ENCODE results near the gene ITPR2.
A peak's percentile ranks its signal among the peaks of the same experiment; 100 is the strongest.
"Not testable (repeated sequence)": the region's sequence is repeated elsewhere in the genome, so short reads cannot be mapped to it uniquely, and the experiment has no call there.

ITPR2 gene

DNA sequence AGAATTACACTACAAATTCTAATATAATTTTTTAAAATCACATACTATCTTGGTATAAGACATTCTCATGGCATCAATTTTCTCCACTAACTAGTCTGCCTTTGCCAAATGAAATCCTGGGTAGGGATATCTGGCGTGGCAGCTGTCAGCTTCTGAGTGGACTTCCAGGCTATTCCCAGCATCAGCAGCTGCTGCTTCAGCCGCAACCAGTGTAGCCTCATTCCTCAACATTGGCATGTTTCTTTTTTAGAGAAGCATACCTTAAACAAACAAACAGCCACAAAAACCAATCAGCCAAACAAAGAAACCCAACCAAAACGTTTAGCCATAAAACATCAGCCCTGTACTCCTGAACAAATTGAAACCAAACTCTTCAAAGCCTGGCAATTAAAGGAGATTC lies 401.8 kb downstream of the ITPR2 start:
- DNase-seq: no peak

DNA sequence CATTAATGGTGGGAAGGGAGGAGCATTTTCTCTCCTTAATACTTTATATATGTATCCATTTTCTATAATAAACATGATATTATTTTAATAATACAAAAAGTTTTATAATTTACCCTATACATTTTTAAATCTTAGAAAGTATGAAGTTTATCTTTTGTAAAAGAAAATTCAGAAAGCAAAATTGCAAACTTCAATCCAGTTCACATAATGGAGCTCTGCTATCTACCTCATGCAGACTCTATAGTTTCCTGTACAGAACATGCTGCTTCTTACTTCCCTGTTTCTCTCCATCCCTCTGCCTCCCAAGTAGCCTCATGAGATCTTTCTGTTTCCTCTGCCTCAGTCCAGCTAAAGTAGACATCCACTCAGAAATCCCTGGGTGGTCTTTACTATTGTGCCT lies 402.4 kb downstream of the ITPR2 start:
- not testable (repeated sequence) for DNase-seq

DNA sequence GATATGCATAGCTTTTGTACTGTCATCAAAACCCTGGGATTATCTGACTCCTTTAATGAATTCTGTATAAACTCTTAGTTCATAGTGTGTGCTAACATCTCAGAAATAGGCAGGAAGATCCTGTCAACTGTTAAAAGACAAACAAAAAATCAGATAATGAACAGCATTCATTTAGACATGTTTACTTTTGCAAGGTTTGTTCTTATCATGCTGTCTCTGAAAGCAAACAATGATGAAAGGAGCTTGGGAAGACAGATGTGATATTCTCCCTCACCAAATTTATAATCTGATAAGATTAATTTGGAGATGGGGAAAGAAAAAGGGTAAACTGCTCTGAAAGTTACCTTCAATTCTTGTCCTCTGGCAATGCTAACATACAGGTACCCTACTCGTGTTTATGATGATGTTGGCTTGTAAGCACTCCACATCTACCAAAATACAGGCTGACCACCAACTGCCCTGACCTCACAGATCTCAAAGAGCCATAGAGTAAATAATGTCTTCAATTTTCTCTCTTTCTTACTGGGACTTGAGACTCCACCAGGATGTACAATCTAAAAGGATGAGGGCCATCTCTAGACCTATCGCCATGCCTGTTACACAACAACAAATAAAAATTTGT lies 403.8 kb downstream of the ITPR2 start:
- peak; percentile 71 for DNase-seq

DNA sequence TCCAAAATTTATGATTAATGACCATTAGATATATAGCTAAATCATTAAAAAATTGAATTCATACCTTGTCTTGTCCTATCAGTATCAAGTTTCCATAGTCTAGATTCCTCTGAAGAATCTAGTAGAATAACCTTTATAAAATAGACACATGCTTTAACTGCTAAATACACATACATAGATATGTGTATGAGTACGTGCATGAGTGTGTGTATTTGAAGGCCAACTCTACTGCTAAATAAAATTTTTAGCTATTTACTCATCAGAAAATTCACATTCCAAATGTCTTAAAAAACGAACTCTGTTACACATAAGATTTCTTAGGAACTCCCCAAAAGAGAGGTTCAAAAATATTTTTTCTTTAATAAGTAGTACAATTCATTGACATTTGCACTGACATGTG lies 404.6 kb downstream of the ITPR2 start:
- no peak for DNase-seq

DNA sequence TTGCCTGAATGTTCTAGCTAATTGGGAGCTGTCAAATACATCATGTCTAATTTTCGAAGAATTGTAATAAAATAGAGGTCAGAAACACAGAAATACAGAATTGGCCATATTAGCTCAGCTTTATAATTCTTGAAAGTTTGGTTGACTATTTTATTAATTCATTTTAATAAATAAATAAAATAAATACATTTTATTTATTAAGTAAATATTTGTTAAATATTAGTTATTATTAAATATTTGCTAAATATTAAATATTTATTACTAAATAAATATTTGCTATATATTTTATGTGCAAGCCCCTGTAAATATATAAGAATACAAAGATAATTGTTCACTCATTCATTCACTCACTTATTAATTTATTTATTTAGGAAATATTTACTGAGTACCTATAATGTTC lies 406.3 kb downstream of the ITPR2 start:
- DNase-seq: no peak

DNA sequence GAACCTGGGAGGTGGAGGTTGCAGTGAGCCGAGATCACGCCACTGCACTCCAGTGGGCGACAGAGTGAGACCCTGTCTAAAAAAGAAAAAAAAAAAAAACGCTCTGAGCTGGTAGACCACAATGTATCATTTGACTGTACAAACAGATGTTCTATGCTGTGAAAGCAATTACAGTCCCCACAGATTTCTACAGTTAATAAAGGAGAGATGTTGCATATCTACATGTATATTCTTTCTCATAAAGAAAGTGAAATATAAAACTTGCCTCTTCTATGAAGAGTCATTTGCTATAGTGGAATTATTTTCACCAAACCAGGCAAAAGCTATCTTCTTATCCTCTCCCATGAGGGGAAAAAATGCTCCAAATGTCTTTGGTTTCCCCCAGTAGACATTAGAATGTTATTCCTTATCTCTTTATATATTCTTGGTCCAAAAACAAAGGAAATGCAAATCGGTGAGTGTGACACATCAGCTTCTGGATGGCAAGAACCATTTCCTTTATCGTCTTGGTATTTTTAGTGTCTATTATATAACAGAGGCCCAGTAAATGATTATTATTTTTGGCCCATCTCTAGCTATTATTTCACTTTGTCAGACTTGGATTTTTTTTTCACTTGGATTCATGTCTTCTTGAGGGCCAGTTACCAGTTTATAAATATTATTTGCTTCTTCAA lies 407.3 kb downstream of the ITPR2 start:
- DNase-seq: no peak

DNA sequence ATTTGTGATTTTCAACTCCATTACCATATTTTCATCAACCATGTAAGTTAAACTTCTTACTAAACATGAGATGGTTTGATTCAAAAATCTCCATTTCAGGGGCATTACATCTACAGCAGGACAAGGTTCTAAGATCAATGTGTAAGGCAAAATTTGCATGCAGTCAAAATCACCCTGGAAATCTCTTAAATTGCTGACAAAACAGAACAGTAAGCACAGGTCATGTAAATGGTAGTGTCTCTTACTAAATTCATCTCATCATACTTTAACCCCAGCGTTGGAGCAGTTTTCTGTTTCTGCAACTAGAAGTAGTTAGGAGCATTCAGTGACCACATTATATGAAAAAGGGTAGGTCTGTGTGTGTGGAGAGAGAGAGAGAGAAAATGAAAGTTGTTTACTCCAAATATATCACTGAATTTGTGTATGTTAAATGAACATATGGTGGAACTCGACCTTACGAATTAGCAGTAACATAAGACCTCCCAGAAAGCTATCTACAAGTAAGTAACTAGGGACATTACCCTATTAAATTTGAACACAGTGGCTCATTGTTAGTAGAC lies 410.1 kb downstream of the ITPR2 start:
- no peak for DNase-seq

DNA sequence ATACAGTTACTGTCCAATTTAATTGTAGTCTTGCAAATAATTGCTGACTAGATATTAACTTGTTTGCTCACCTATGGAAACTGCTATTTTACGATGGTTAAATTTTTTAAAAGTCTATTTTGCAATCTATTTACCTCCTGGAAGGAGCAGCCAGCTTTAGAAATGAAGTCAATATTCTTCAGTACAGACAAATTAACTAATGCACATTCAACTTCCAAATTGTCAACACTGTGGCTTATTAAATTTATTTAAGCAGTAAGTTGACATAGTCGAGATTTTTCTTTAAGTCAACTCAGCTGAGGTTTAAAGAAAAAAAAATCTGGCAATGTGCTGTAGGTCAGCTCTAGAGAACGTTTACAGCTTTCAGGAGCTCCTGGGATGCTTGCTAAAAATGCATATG lies 416.4 kb downstream of the ITPR2 start:
- DNase-seq: peak; percentile 55

DNA sequence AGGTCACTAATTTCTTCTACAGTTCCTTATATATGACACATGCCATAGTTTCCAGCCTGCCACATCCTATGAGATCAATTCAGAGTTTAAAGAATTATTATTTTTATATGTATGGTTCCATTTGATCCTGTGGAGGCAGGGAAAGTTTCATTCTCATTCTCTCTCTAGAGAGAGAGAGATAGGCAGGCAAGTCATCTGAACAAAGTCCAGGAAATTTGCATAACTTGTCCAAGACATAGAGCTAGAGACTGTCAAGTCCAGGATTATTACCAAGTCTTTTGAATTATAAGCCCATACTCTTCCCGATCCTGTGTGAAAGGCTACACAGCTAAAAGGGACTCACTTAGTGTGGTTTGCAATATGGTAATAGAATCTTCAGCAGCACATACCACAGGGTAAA lies 422.3 kb downstream of the ITPR2 start:
- DNase-seq: no peak

DNA sequence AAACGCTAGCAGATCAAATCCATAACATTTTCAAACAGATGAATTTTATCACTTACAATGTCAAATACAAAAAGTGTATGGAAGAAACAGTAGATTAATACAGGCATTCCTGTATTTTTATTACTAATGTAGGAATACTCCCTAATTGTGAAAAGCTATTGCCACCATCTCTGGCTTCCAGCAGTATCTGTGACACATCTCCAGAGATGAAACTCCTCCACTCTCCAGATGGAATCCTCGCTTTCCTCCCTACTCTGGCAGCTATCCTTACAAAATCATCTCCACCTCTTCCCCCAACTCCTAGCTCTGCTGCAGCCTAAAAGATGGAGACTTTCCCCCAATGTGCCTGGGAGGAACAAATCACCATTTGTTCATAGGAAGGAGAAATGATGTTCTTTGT lies 426.2 kb downstream of the ITPR2 start:
- no peak for DNase-seq

DNA sequence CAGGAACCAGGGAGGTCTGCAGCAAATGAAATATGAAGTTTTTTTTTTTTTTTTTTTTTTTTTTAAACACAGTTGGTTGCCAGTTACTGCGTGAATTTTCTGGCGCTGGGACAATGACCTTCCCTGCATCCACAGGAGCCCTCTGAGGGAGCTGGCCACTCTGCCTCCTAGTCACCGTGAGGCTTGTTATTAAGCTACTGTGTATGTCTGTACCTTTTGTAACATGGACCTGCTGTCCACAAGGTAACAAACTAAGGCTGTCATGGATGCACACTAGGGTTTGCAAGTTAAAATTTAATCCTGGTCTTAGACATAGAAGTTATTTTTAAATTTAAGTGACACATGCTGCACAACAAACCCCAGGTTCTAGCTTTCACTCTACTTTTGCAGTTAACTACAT lies 426.6 kb downstream of the ITPR2 start:
- no peak for DNase-seq

DNA sequence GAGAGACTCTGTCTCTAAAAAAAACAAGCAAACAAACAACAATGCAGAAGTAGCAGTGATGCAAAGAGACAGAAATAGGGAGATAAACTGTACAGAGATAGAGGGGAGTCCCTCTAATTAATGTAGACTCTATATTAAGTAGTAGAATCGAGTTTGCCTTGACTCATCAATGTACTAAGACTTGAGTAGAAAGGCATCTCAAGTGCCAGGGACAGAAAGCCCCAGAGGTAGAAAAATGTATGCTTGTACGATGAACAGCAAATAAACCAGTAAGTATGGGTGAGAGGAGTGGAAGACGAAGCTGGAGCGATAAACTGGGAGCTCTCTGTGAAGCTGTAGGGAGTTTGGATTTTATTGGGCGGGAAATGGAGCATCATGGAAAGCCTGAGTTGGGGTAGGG lies 429.4 kb downstream of the ITPR2 start:
- DNase-seq: no peak

DNA sequence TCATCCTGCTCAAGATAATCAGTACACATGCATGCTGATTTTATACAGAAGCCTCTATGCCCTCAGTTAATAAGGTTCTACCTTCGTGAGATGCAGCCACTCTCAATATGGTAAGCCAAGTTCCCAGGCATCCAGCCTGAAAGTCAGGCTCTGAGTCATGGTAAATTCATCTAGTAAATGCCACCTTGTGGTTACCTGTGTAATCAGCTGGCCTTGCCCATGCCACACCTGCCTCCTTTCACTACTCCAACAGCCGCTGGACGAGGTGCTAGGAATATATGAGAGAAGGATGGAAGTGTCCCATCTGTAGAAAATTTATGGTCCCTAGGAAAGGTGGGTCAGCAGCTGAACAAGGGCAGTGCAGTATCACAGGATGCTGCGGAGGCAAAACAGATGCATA lies 430.3 kb downstream of the ITPR2 start:
- DNase-seq: peak; percentile 53

DNA sequence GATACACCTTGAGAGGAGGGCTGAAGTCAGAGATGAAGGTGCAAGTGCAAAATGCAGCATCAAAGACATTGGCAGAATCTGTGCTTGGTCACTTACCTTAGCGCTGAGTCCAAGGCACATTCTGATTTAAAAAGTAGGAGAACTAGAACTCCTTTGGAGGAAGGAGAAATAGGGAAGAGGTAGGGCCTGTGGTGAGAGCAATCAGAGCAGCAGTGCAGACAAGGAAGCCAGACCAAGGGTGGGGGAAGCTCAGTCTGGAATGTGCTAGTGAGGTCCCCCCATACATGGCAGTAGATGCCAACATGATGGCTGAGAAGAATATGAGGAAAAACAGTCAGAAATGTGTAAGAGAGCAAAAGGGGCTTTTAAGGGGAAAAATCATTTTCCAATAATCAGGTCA lies 431.1 kb downstream of the ITPR2 start:
- no peak for DNase-seq

DNA sequence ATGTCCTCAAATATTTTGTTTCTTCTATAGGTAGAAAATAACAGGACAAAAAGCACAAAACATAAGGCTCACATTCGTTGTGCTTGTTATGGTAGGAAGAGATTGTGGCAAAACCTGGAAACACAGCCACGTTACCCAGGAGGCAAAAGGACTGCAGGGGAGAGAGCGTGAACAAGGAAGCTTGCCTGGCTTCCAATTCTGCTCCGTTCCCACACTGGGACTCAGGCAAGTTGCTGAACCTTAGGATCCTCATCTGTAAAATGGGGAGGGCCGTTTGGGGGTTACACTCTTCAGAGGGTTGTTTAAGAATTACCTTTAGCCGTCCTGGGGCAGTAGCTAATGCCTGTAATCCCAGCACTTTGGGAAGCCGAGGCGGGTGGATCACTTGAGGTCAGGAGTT lies 432.4 kb downstream of the ITPR2 start:
- DNase-seq: no peak

DNA sequence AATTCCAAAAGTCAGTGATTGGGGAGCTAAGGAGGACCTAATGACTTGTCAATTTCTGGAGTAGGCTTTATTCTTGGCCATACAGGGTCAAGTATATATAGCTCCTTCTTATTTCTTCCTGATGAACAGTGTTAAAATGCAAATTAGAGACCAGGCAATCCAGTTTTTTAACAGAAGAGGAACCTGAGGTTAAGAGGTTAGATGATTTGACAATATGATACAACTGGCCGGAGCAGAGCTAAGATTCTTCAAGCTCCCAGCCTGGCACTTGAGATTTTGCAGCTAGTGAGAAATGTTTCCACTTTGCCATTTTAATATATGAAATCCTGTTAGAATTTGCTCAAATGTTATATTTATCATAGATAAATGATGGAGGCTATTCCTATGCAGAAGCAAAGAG lies 433.6 kb downstream of the ITPR2 start:
- no peak for DNase-seq

DNA sequence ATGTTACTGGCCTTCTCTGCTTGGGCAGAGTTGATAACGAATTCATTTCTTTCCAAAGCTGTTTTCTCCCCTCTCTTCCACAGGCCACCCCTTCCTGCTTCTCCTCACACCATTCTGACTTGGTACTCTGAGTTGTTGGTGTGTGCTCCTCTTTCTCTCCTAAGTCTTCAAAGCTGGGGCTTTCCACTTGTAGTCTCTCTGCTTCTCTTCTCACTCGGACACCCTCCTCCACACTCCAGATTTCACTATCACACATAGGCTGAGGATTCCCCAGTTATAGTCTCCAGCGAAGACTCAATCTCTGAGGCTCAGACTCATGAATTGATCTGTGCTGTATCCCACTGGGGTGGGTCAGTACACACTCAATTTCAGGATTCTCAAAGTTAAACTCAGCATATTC lies 436.6 kb downstream of the ITPR2 start:
- no peak for DNase-seq

DNA sequence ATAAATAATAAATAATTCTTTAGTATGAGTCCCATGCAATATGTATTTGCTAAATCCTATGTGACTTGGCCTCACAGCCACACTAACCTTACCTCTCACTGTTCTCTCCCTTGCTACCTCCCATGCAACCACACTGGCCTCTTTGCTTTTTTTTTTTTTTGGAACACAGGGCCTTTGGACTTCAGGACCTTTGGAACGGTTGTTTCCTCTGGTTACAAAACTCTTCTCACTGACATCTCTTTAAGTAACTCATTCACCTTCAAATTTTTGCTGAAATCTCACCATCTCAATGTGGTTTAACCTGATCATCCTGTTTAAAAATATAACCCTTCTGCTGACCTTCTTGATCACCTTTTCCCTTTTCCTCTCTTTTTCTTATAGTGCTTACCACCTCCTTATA lies 443.7 kb downstream of the ITPR2 start:
- DNase-seq: no peak

DNA sequence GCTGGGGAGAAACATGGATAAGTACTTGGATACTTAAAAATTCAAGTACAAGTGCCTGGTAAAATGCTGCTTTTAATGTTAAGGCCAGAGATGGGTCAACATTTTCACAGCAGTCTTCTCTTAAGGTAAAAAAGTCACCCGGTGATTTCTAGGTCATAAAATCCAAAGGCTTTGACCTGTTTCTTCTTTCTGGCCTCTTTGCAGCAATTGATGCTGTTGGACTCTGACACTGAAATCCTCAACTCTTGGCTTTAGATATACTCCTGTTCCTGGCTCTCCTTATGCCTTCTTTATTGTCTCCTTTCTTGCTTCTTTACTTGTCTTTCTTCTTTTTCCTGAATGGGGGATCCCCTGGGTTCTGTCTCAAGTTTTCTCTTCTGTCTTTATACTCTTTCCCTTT lies 448.5 kb downstream of the ITPR2 start:
- no peak for DNase-seq

DNA sequence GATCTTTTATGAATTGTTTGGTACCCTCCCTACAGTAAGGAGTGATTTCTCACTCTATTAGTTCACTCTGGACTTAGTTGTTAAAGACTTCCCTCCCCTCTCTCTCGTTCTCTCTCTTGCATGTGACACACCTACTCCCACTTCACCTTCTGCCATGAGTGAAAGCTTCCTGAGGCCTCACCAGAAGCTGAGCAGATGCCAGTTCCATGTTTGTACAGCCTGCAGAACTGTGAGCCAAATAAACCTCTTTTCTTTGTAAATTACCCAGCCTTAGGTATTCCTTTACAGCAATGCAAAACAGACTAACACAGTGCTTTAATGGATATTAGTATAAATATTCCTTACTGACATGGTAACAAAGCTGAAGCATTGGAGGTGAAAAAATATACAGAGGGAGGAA lies 450.0 kb downstream of the ITPR2 start:
- no peak for DNase-seq

DNA sequence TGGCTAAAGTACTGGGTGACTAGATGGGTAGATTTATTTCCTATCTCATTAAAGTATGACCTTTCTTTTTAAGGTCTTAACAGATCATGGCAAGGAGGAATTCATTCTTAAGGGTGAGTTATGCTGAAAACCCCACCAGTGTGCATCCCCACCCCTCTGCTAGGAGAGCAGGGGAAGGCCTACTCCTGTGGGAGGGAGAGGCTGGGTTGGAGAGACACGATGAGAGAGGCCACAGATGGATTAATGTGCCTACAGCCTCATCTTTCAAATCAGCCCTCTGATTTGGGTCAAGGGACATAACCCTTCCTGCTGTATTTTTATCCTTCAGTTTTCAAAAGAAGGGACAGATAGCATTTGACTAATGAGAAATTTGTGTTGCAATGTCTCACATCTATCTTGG lies 452.1 kb downstream of the ITPR2 start:
- DNase-seq: no peak

DNA sequence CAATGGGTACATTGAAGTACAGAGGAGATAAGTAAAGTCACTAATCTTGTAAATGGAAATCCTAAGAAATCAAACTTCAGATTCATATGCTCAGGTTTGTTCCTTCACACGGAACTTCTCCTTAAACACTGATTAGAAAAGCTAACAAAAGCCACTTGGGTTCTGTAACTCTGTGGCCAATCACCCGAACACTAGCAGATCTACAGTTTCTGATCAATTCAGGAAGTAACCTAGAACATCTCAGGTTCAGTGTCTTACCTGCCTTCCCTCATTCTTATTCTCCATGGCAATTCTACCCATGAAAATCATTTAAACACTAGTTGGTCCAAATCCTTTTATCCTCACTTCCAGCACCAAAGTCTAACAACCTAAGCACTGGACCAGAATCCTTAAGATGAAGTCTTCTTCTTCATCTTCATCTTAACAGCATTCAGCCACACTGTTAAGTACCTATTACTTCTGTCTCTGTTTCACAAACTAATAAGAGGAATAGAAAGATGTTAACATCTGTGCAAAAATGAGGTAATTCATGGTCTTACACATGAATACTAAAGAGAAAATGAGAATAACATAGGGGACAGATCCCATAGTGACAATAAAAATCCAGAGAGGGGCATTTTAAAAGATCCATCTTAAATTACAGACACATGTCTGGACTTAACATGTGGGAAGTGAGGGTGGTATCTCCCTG lies 453.1 kb downstream of the ITPR2 start:
- DNase-seq: no peak

DNA sequence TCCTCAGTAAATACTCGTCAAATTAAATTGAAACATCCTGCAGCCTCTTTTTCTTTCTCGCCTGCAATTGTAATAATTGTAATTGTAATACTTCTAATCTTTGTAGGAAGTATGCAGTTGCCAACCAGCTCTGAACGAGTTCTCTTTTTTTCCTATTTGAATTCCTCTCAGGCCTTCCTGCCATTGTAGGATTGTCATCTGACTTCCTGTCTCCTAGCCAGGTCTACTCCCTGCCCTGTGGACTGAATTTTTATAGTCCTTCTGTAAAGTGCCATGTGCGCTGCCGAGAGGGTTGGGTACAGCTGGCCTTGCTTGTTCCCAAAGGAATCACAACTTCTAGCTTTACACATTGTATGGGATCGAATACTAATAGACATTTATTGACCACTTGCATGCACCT lies 454.3 kb downstream of the ITPR2 start:
- DNase-seq: no peak

DNA sequence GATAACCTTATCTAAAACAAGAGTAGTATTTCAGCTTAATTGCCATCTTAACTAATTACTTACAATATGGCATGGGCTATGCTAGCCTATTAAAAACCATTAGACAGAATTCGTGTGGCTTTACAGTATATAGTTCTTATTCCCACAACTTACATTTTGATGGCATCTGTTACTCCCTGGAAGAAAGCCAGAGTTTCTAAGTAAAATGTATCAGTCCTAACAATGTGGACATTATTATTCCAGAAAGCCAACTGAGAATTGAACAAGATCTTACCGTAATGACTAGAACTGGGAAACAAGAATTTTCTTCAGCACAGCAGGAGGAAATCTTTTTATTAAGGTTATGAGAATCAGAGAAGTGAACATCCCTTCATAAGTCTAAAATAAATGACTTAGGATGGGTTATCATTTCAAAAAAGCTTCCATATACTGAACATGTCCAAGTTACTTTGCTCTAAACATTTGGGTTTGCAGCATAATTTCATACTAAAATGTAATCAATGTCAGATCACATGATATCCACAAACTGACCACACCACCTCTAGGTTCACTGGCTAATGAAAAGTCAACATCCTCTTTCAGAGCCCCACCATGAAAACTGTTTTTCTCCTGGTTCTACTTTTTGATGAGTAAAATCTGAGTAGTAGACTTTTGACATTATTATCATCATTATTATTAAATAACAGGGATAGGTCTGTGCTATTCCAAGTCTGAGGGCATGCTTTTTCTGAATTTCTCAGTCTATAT lies 457.9 kb downstream of the ITPR2 start:
- DNase-seq: no peak

All from NCI-H146 (cell line).